GM04503 (cell line): ENCODE results near the gene PAPLN.
"Not testable (repeated sequence)": the region's sequence is repeated elsewhere in the genome, so short reads cannot be mapped to it uniquely, and the experiment has no call there.

ENCODE experiments used
- DNase-seq: peaks from one replicate; pipeline ENCODE4 v3.0.0-alpha.2; 2012; ENCODE audit warnings: low read depth

The PAPLN gene

GRCh38 chr14:73290279-73290678, 53.0 kb downstream of the PAPLN start:
- no peak for DNase-seq

- no peak for DNase-seq
These were observed 56.8 kb downstream of the PAPLN start for GRCh38 chr14:73293782-73294781.

DNA sequence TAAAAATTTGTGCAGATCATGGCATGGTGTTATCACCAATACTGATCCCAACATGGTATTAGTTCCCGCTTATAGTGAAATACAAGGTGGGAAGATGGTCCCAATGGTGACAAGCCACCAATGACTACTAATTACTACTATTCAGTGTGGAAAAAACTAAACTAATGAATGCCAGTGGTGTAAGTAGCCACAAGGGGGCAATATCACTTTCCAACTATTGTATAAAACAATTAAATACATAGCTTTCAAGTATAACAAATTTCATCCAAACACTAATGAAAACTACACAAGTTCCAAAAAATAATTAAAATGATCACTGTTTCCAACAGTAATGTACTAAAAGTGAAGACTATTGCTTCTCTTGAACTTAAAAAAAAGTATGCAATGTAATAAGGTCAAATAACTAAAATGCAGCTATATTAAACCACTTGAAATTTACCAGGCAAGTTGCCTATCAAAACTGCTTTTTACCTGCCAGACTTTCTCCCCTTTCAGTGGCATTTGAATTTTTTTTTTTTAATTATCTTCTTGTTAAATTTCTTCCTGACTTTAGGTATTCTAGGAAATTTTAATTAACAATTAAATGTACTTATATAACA, 58.0 kb downstream of the PAPLN start:
- DNase-seq = no peak

DNA sequence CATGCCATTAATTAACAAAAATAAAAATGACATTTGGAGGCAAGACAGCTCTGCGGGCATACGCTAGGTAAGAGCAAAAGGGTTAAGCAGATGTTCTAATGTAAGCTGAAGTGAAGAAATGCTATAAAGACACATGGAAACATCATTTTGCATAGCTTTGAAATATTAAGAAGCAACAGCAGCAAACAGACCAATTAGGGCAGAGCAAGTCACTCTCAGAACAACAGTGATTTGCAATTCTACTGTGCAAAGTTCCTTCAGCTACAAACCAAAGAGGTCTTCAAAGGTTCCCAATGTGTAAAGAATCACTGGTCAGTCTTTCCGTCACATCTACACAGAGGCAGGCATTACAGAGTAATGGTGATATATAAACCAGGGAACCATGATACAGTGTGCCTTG, 68.2 kb downstream of the PAPLN start:
- no peak for DNase-seq

- DNase-seq = no peak
These were observed 70.0 kb downstream of the PAPLN start for GRCh38 chr14:73307261-73307660.

DNA sequence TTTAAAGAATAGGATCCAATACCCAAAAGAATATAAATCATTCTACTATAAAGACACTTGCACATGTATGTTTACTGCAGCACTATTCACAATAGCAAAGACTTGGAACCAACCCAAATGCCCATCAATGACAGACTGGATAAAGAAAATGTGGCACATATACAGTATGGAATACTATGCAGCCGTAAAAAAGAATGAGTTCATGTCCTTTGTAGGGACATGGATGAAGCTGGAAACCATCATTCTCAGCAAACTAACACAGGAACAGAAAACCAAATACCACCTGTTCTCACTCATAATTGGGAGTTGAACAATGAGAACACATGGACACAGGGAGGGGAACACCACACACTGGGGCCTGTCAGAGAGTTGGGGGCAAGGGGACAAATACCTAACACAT, 71.9 kb downstream of the PAPLN start:
- DNase-seq = not testable (repeated sequence)

DNA sequence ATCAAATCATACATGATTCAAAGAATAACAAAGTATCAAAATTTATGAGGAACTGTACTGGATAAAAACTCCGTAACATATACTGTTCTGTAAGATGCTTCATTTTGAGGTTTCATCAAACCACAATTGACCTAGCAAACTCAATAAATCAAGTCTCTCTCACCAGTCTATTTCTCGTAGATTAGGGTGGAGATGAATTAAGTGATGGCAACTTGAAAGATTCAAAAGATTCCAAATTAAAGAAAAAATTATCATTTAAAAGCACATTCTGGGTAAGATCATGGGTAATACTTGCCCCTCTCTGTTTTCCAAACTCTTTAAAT, 74.4 kb downstream of the PAPLN start:
- DNase-seq = no peak

GRCh38 chr14:73312687-73313086, 75.4 kb downstream of the PAPLN start:
- no peak for DNase-seq

GRCh38 chr14:73313151-73313550, 75.8 kb downstream of the PAPLN start:
- no peak for DNase-seq

DNA sequence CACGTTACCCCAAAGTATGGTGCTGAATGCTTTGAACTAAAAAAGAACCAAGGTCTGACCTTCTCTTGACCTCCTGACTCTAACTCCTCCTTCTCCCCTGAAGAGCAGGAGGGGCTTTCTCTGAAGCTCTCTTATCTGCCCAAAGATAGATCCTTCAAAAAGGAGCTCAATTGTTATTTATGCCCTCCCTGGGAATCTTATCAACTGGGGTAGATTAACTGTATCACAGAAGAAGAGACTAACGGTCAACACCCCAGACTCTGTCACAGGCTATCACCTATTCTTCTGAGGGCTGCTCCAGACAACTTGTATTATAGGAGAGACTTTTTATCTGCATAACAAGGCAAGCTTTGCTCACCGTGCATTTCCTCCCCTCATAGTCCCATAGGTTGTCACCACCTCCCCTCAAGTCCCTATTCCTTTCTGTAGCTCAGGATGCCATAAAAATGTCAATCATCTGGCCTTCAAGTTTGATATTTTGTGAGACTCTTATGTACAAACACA, 86.6 kb downstream of the PAPLN start:
- DNase-seq = no peak
